Testis (tissue), 3 donors: Measurements from ENCODE around the gene KIF1B. TPM values are rescaled to one million over a fixed set of nuclear protein-coding genes. Genes with fewer than 3 reads are reported as not detected.

Source experiments
- DNase-seq: peaks from one replicate; pipeline ENCODE4 v3.0.0-alpha.2; 2019
- H3K27ac ChIP-seq, 2 donors: fragments of 200-600 bp; sonication (generic); one replicate each; pipeline ENCODE4 v1.5.1; 2019
- H3K27me3 ChIP-seq: fragments of 200-600 bp; sonication (generic); one replicate; pipeline ENCODE4 v1.5.1; 2019
- H3K36me3 ChIP-seq: fragments of 200-600 bp; sonication (generic); one replicate; pipeline ENCODE4 v1.5.1; 2017; ENCODE audit warnings: low read depth; ENCODE audit errors: missing control alignments
- H3K4me1 ChIP-seq: fragments of 200-600 bp; sonication (generic); one replicate; pipeline ENCODE4 v1.5.1; 2019
- H3K4me3 ChIP-seq, 2 donors: fragments of 200-600 bp; sonication (generic); one replicate each; pipeline ENCODE4 v1.5.1; 2017 to 2019
- H3K9me3 ChIP-seq: fragments of 200-600 bp; sonication (generic); one replicate; pipeline ENCODE4 v1.5.1; 2017
- POLR2A ChIP-seq: fragments of 450-650 bp; IDR thresholded peaks from one replicate; pipeline ENCODE4 v1.6.1; 2017; ENCODE audit warnings: antibody characterized with exemption, mild to moderate bottlenecking, moderate library complexity
- WGBS, 2 donors: methylation state at CpG; one replicate each; pipeline ENCODE4 v1.1.5; 2018; 5-methylcytosine and 5-hydroxymethylcytosine counted together
- intact Hi-C: fragments of 100-400 bp; cut with DNase I; formaldehyde crosslinking; loops from one replicate; pipeline ENCODE4 v1.15.1; 2023; ENCODE audit warnings: low total_unique reads
- polyA plus RNA-seq: library from polyadenylated mRNA; stranded (reverse); fragments of 350-450 nt; fragmentation: Illumina TruSeq; extraction: RNeasy Lipid Tissue Mini Kit (QIAGEN cat#74804); gene quantifications from one replicate; pipeline ENCODE4 v1.2.3, GENCODE V29; 2014; ENCODE audit warnings: low read depth, low replicate concordance; ENCODE audit not compliant: insufficient read depth
- total RNA-seq, 2 donors: library from RNA; depleted of rRNA; stranded (reverse); fragments of >200 nt; gene quantifications; one replicate each; pipeline ENCODE4 v1.2.3, GENCODE V29; 2016
- TF ChIP-seq, protein P1 (sequence below), 3 experiments: fragments of 450-650 bp in 2 of 3; fragments of 200-600 bp in 1 of 3; sonication (generic) in 1 of 3; IDR thresholded peaks; one replicate each; pipeline ENCODE4 v1.5.1; 2016 to 2019; ENCODE audit warnings: antibody characterized with exemption in 3 of 3, mild to moderate bottlenecking in 2 of 3, moderate library complexity in 1 of 3

Gene KIF1B
- total and polyA plus RNA-seq, 3 donors from 2014 or later, result 64.5 to 119 (median 71.2) TPM

DNA sequence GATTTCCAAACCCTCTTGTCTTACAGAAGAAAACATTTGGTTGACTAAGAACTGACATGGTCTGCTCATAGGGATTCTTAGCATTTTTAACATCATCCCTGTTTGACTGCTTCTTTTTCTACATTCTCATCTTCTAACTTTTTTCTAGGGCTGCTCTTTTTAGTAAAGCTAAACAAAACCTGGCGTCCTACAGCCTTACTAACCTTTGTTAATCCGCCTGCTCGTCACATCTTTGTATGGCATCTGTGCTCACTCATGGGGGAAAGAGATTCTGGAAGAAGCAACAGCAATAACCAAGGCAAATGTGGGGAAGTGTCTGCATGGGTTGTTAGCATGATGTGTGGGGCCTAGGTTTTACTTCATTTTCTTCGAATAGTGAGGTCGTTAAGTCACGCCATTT, 92.0 kb downstream of the KIF1B start:
- DNase-seq, result no peak
- Histone ChIP-seq H3K27ac (no peak overlapping the region), H3K4me3 (no peak overlapping the region), H3K9me3 (no peaks in the 10 kb centered on the region), H3K4me1 (no peaks in the 10 kb centered on the region), H3K36me3 (no peaks in the 10 kb centered on the region), H3K27me3 (no peaks in the 10 kb centered on the region)
- TF ChIP-seq, protein P1, sequence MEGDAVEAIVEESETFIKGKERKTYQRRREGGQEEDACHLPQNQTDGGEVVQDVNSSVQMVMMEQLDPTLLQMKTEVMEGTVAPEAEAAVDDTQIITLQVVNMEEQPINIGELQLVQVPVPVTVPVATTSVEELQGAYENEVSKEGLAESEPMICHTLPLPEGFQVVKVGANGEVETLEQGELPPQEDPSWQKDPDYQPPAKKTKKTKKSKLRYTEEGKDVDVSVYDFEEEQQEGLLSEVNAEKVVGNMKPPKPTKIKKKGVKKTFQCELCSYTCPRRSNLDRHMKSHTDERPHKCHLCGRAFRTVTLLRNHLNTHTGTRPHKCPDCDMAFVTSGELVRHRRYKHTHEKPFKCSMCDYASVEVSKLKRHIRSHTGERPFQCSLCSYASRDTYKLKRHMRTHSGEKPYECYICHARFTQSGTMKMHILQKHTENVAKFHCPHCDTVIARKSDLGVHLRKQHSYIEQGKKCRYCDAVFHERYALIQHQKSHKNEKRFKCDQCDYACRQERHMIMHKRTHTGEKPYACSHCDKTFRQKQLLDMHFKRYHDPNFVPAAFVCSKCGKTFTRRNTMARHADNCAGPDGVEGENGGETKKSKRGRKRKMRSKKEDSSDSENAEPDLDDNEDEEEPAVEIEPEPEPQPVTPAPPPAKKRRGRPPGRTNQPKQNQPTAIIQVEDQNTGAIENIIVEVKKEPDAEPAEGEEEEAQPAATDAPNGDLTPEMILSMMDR (IDR thresholded peaks at IDR 0.05), result no peak
- TF ChIP-seq POLR2A, result no peak
- intact Hi-C loops, result no loop called here
- 92 to 94% methylated on average over 6 of the region's 6 CpGs for WGBS, 2 donors

DNA sequence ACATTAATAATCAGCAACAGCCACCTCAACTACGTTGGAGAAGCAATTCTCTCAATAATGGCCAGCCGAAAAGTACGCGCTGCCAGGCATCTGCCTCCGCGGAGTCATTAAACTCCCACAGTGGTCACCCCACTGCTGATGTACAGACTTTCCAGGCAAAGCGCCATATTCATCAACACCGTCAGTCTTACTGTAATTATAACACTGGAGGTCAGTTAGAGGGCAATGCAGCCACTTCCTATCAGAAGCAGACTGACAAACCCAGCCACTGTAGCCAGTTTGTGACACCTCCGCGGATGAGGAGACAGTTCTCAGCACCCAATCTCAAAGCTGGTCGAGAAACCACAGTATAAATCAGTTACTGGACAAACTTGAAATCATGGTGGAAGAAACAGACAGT, 93.9 kb downstream of the KIF1B start:
- no peaks in the 10 kb centered on the region for H3K36me3 ChIP-seq
- DNase-seq, result no peak
- H3K27ac ChIP-seq, result no peak overlapping the region
- no peak for TF ChIP-seq POLR2A
- TF ChIP-seq, protein P1 (IDR thresholded peaks at IDR 0.05), result no peak
- no peak overlapping the region for H3K4me3 ChIP-seq
- intact Hi-C loops, result no loop called here
- H3K4me1 ChIP-seq, result no peaks in the 10 kb centered on the region
- no peaks in the 10 kb centered on the region for H3K9me3 ChIP-seq
- H3K27me3 ChIP-seq, result no peaks in the 10 kb centered on the region
- WGBS, 2 donors, result 82 to 88% methylated on average over 10 to 11 of the region's 11 CpGs

DNA sequence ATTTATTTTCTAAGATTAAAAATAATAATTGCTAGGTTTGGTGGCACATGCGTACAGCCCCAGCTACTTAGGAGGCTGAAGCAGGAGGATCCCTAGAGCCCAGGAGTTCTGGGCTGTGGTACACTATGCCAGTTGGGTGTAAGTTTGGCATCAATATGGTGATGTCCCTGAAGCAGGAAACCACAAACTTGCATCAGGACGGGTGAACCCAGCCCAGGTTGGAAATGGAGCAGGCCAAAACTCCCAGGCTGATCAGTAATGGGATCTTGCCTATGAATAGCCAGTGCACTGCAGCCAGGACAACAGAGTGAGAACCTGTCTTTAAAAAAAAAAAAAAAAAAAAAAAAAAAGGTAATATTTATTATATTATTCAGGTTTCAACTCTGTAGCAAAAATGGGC, 96.1 kb downstream of the KIF1B start:
- Histone ChIP-seq H3K4me1 (no peaks in the 10 kb centered on the region), H3K36me3 (no peaks in the 10 kb centered on the region), H3K9me3 (no peaks in the 10 kb centered on the region), H3K27ac (no peak overlapping the region), H3K27me3 (no peaks in the 10 kb centered on the region), H3K4me3 (no peak overlapping the region)
- intact Hi-C loops, result no loop called here
- TF ChIP-seq, protein P1 (IDR thresholded peaks at IDR 0.05), result no peak
- DNase-seq, result no peak
- 95 to 97% methylated on average over 2 of the region's 2 CpGs for WGBS, 2 donors

DNA sequence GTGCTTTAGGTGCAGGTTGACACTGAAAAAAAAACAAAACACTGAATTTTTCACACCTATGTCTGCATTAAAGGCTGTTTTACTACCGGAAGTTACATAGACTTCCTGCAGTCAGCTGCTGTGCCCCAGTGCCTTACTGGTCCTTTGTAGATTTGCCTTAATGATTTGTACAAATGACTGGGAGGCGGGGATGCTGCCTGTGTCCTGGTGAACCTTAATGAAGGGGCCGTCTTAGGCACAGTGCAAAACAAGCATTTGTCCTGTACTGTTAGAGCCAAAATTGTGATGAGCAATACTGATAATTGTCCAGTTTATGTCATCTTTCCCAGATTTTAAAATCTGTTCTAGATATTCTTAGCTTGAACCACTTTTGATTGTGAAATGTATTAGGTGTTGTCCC, 97.6 kb downstream of the KIF1B start:
- WGBS, 2 donors, result 68 to 91% methylated on average over 3 of the region's 3 CpGs
- intact Hi-C loops, result no loop called here
- no peaks in the 10 kb centered on the region for H3K9me3 ChIP-seq
- no peaks in the 10 kb centered on the region for H3K4me1 ChIP-seq
- H3K27ac ChIP-seq, result no peak overlapping the region
- TF ChIP-seq, protein P1 (IDR thresholded peaks at IDR 0.05), result no peak
- H3K27me3 ChIP-seq, result no peaks in the 10 kb centered on the region
- no peak for DNase-seq
- H3K4me3 ChIP-seq, result no peak overlapping the region
- no peaks in the 10 kb centered on the region for H3K36me3 ChIP-seq

DNA sequence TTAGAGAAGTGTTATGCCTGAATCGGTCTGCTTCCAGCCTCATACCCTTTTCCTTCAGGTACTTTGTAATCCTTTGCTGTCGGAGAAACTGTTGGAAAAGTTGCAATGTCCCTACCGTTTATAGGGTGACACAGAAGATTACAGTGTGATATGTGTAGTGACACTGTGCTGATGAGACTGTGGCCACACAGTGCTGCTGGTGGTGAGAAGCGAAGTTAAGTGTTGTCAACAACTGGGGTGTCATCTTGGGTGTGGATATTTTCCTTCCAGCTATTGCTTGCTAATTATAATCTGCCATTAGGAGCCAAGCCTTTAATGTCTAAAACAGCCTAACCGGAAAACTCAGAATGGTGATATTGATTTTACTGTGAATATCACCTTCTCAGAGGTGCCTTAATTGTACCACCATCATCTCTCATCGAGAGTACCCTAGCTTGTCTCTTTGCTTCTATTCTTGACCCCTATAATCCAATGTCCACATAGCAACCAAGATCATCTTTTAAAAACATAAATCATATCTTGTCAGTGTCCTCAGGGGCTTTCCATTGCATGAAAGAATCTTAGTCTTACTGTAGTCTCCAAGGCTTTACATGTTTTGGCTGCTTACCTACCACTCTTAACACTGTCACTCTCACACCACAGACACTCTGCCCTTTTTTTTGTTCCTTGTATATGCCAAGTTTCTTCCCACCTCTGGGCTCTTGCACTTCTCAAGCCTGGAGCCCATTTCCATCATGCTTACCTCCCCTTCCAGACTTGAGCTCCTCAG, 99.1 kb downstream of the KIF1B start:
- WGBS, 2 donors, result 85 to 90% methylated on average over 6 of the region's 6 CpGs

More for the DNA sequence above, 99.1 kb downstream of the KIF1B start:
- intact Hi-C loops, result no loop called here
- TF ChIP-seq, protein P1 (IDR thresholded peaks at IDR 0.05), result no peak
- no peak for TF ChIP-seq POLR2A
- Histone ChIP-seq H3K36me3 (no peaks in the 10 kb centered on the region), H3K9me3 (no peaks in the 10 kb centered on the region), H3K27me3 (no peaks in the 10 kb centered on the region), H3K27ac (no peak overlapping the region), H3K4me1 (no peaks in the 10 kb centered on the region), H3K4me3 (no peak overlapping the region)
- DNase-seq, result no peak
